DOHH2 (cell line): ENCODE measurements around the gene CRYBG1.

Experiments
- CTCF ChIP-seq: fragments of 200-600 bp; sonication (generic); IDR thresholded peaks from one replicate; pipeline ENCODE4 v1.5.1; 2014; ENCODE audit warnings: antibody characterized with exemption, mild to moderate bottlenecking, low read depth, low read length; ENCODE audit not compliant: poor library complexity, severe bottlenecking
- EZH2phosphoT487 ChIP-seq: fragments of 200-600 bp; sonication (generic); IDR thresholded peaks from 2 replicates; pipeline ENCODE4 v1.6.1; 2017; ENCODE audit warnings: borderline replicate concordance, mild to moderate bottlenecking, antibody characterized with exemption, low read length, moderate library complexity, mixed read lengths

GRCh38 chr6:106360989-106361430, 493 bp downstream of the CRYBG1 start:
- TF ChIP-seq CTCF = no peak
- no peak for TF ChIP-seq EZH2phosphoT487
